HepG2 (cell line): ENCODE measurements around the gene MAP2K5. TPM values are rescaled to one million over a fixed set of nuclear protein-coding genes. Genes with fewer than 3 reads are reported as not detected.
A peak's percentile ranks its signal among the peaks of the same experiment; 100 is the strongest.

Source experiments
- BRD4 ChIP-seq: sonication (generic); formaldehyde crosslinking; IDR thresholded peaks from 2 replicates; pipeline ENCODE4 v1.4.0; 2020; ENCODE audit warnings: missing genetic modification reagents
- EEA1 ChIP-seq: sonication (generic); formaldehyde crosslinking; IDR thresholded peaks from 2 replicates; pipeline ENCODE4 v1.5.1; 2020; ENCODE audit warnings: mild to moderate bottlenecking, missing genetic modification reagents, borderline replicate concordance
- FOSL1 ChIP-seq: sonication (generic); formaldehyde crosslinking; IDR thresholded peaks from 2 replicates; pipeline ENCODE4 v1.9.0; 2021; ENCODE audit warnings: missing genetic modification reagents, borderline replicate concordance
- IRF9 ChIP-seq: sonication (generic); formaldehyde crosslinking; IDR thresholded peaks from 2 replicates; pipeline ENCODE4 v1.8.0; 2022; ENCODE audit warnings: missing genetic modification reagents, mild to moderate bottlenecking, borderline replicate concordance
- JUND ChIP-seq: sonication (generic); formaldehyde crosslinking; IDR thresholded peaks from 2 replicates; pipeline ENCODE4 v1.8.0; 2022; ENCODE audit warnings: mild to moderate bottlenecking, missing genetic modification reagents
- KDM6A ChIP-seq: IDR thresholded peaks from 2 replicates; pipeline ENCODE4 v1.6.1; 2016; ENCODE audit warnings: low read depth
- KLF16 ChIP-seq, 2 experiments: sonication (generic) in 1 of 2; formaldehyde crosslinking in 1 of 2; IDR thresholded peaks; 2 replicates each; pipeline versions ENCODE4 v1.6.1 to v1.8.0; 2016 to 2023; ENCODE audit warnings: missing genetic modification reagents in 2 of 2, missing compliant biosample characterization in 1 of 2
- MBD4 ChIP-seq: IDR thresholded peaks from 2 replicates; pipeline ENCODE4 v1.6.1; 2012; ENCODE audit warnings: low read length, inconsistent platforms, borderline replicate concordance
- MEIS1 ChIP-seq: sonication (generic); formaldehyde crosslinking; IDR thresholded peaks from 2 replicates; pipeline ENCODE4 v1.9.0; 2021; ENCODE audit warnings: mild to moderate bottlenecking, missing genetic modification reagents, moderate library complexity, borderline replicate concordance
- NR2F6 ChIP-seq, 2 experiments: IDR thresholded peaks; 2 replicates each; pipeline ENCODE4 v1.6.1; 2016; ENCODE audit warnings: antibody characterized with exemption in 1 of 2, mild to moderate bottlenecking in 1 of 2
- PCBP1 ChIP-seq: fragments of 200-400 bp; formaldehyde crosslinking; IDR thresholded peaks from 2 replicates; pipeline ENCODE4 v1.6.1; 2017; ENCODE audit warnings: mild to moderate bottlenecking, low read depth, low read length, borderline replicate concordance
- SRF ChIP-seq: IDR thresholded peaks from 2 replicates; pipeline ENCODE4 v1.6.1; 2011; ENCODE audit warnings: mild to moderate bottlenecking, low read depth, low read length, moderate library complexity
- TCF7 ChIP-seq: sonication (generic); IDR thresholded peaks from 2 replicates; pipeline ENCODE4 v1.6.1; 2016; ENCODE audit warnings: antibody characterized with exemption, low read depth
- TEF ChIP-seq: sonication (generic); formaldehyde crosslinking; IDR thresholded peaks from 2 replicates; pipeline ENCODE4 v1.5.0; 2020; ENCODE audit warnings: missing genetic modification reagents
- TRIM24 ChIP-seq: sonication (generic); formaldehyde crosslinking; IDR thresholded peaks from 2 replicates; pipeline ENCODE4 v1.8.0; 2022; ENCODE audit warnings: mild to moderate bottlenecking, missing genetic modification reagents
- ZKSCAN8 ChIP-seq: IDR thresholded peaks from 2 replicates; pipeline ENCODE4 v1.6.1; 2016; ENCODE audit warnings: borderline replicate concordance, missing genetic modification reagents, missing compliant biosample characterization
- polyA plus RNA-seq, 8 experiments: library from polyadenylated mRNA; depleted of rRNA in 3 of 8; stranded (reverse) in 7 of 8; unstranded in 1 of 8; fragments of >200 nt; fragmentation: Illumina TruSeq in 4 of 8; extraction: Trizol in 4 of 8; gene quantifications; 2 replicates each; pipeline versions ENCODE4 v1.2.1 to v1.2.3, GENCODE V29; 2011 to 2016; ENCODE audit warnings: low read depth in 4 of 8, missing spikeins in 1 of 8, mixed read lengths in 1 of 8; ENCODE audit not compliant: insufficient read depth in 1 of 8
- total RNA-seq, 5 experiments: library from RNA; depleted of rRNA; stranded (reverse); fragments of >200 nt; fragmentation: Illumina TruSeq; extraction: Trizol; gene quantifications; 2 replicates each; pipeline ENCODE4 v1.2.3, GENCODE V29; 2016; ENCODE audit warnings: low read depth in 1 of 5
- TF ChIP-seq, protein P1 (sequence below): sonication (generic); formaldehyde crosslinking; IDR thresholded peaks from 2 replicates; pipeline ENCODE4 v1.5.1; 2020; ENCODE audit warnings: missing genetic modification reagents, mild to moderate bottlenecking, borderline replicate concordance
- TF ChIP-seq, protein P2 (sequence below): IDR thresholded peaks from 2 replicates; pipeline ENCODE4 v1.6.1; 2016
- TF ChIP-seq, protein P3 (sequence below): sonication (generic); formaldehyde crosslinking; IDR thresholded peaks from 2 replicates; pipeline ENCODE4 v1.5.0; 2020; ENCODE audit warnings: mild to moderate bottlenecking, missing genetic modification reagents
- TF ChIP-seq, protein P4 (sequence below): sonication (generic); formaldehyde crosslinking; IDR thresholded peaks from 2 replicates; pipeline ENCODE4 v1.8.1; 2023; ENCODE audit warnings: mild to moderate bottlenecking, missing genetic modification reagents

MAP2K5 gene
- total and polyA plus RNA-seq, 2 of the 13 experiments (the other 11 are each of a cell fraction or from before 2014, with no cell fraction given) = 4.0 to 4.3 TPM

DNA sequence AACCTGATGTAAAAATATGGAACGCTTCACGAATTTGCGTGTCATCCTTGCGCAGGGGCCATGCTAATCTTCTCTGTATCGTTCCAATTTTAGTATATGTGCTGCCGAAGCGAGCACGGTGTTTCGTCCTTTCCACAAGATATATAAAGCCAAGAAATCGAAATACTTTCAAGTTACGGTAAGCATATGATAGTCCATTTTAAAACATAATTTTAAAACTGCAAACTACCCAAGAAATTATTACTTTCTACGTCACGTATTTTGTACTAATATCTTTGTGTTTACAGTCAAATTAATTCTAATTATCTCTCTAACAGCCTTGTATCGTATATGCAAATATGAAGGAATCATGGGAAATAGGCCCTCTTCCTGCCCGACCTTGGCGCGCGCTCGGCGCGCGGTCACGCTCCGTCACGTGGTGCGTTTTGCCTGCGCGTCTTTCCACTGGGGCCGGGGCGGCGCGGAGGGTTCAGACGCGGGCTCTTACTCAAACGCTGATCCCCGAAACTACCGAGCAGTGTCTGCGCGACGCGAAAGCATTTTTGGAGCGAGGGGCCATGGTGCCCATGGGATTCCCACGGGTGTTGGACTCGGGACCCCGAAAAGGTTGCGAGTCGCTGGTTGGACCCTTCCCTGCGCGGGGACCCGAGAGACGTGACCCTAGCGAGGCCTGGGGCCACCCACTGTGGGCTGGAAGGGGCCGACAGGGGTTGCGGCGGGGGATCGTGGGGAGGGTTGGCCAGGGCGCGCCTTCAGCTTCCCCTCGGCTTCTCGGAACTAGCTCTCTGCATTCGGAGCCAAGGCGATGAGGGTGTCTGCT, 297.6 kb downstream of the MAP2K5 start, which contains the start of gene RNU6-1 (continued):
- TF ChIP-seq KLF16 (CRISPR knock-in tag; IDR thresholded peaks at IDR 0.05) (peak in 1 of 2 experiments; percentile 67; a peak in 2 of 4 replicates), EEA1 (0 out of 2 replicates have a peak, but pooled peaks have one; percentile 45), FOSL1 (peak; percentile 23; the same call in 1 of the 2 replicates), MEIS1 (CRISPR knock-in tag) (no peak; the same call in 1 of the 2 replicates), JUND (CRISPR knock-in tag) (no peak), TRIM24 (CRISPR knock-in tag) (no peak), BRD4 (no peak; the same call in 1 of the 2 replicates), NR2F6 (IDR thresholded peaks at IDR 0.05) (no peak; the same call in 1 of the 2 replicates), NR2F6 (CRISPR knock-in tag; IDR thresholded peaks at IDR 0.05) (no peak), SRF (no peak), TCF7 (no peak), PCBP1 (0 out of 2 replicates have a peak, but pooled peaks have one; percentile 36), ZKSCAN8 (CRISPR knock-in tag) (no peak), MBD4 (no peak), KDM6A (CRISPR knock-in tag) (no peak), TEF (CRISPR knock-in tag) (no peak), IRF9 (CRISPR knock-in tag) (peak; percentile 49; the same call in 1 of the 2 replicates)
- TF ChIP-seq, protein P1, sequence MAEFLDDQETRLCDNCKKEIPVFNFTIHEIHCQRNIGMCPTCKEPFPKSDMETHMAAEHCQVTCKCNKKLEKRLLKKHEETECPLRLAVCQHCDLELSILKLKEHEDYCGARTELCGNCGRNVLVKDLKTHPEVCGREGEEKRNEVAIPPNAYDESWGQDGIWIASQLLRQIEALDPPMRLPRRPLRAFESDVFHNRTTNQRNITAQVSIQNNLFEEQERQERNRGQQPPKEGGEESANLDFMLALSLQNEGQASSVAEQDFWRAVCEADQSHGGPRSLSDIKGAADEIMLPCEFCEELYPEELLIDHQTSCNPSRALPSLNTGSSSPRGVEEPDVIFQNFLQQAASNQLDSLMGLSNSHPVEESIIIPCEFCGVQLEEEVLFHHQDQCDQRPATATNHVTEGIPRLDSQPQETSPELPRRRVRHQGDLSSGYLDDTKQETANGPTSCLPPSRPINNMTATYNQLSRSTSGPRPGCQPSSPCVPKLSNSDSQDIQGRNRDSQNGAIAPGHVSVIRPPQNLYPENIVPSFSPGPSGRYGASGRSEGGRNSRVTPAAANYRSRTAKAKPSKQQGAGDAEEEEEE (CRISPR knock-in tag) = no peak
- TF ChIP-seq, protein P2, sequence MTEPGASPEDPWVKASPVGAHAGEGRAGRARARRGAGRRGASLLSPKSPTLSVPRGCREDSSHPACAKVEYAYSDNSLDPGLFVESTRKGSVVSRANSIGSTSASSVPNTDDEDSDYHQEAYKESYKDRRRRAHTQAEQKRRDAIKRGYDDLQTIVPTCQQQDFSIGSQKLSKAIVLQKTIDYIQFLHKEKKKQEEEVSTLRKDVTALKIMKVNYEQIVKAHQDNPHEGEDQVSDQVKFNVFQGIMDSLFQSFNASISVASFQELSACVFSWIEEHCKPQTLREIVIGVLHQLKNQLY (CRISPR knock-in tag) = no peak
- TF ChIP-seq, protein P3, sequence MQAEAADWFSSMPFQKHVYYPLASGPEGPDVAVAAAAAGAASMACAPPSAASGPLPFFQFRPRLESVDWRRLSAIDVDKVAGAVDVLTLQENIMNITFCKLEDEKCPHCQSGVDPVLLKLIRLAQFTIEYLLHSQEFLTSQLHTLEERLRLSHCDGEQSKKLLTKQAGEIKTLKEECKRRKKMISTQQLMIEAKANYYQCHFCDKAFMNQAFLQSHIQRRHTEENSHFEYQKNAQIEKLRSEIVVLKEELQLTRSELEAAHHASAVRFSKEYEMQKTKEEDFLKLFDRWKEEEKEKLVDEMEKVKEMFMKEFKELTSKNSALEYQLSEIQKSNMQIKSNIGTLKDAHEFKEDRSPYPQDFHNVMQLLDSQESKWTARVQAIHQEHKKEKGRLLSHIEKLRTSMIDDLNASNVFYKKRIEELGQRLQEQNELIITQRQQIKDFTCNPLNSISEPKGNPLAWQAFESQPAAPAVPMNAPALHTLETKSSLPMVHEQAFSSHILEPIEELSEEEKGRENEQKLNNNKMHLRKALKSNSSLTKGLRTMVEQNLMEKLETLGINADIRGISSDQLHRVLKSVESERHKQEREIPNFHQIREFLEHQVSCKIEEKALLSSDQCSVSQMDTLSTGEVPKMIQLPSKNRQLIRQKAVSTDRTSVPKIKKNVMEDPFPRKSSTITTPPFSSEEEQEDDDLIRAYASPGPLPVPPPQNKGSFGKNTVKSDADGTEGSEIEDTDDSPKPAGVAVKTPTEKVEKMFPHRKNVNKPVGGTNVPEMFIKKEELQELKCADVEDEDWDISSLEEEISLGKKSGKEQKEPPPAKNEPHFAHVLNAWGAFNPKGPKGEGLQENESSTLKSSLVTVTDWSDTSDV (CRISPR knock-in tag) = no peak; the same call in 1 of the 2 replicates
- TF ChIP-seq, protein P4, sequence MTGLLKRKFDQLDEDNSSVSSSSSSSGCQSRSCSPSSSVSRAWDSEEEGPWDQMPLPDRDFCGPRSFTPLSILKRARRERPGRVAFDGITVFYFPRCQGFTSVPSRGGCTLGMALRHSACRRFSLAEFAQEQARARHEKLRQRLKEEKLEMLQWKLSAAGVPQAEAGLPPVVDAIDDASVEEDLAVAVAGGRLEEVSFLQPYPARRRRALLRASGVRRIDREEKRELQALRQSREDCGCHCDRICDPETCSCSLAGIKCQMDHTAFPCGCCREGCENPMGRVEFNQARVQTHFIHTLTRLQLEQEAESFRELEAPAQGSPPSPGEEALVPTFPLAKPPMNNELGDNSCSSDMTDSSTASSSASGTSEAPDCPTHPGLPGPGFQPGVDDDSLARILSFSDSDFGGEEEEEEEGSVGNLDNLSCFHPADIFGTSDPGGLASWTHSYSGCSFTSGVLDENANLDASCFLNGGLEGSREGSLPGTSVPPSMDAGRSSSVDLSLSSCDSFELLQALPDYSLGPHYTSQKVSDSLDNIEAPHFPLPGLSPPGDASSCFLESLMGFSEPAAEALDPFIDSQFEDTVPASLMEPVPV (CRISPR knock-in tag) = no peak; the same call in 1 of the 2 replicates
